Measurements from ENCODE around the gene THTPA.

DNA sequence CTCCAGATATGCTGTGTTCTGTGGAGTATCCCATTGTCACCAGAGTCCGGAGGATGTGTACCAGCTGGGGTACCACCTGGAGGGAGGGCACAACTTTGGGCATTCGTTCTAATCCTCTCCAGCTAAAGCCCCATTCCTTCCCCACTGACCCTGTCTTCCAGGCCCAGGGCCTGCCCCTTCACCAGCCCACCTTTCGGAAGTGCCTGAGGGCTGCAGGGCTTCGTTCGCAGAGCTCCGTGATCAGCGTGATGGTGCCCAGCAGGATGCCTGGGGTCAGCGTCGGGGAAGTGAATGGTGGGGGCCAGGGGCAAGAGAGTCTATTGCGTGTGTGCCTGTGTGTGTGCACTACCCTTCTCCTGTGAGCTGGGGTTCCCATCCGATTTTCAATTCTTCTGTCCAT is 9.6 kb downstream of the THTPA start:
- TF ChIP-seq, protein P1, sequence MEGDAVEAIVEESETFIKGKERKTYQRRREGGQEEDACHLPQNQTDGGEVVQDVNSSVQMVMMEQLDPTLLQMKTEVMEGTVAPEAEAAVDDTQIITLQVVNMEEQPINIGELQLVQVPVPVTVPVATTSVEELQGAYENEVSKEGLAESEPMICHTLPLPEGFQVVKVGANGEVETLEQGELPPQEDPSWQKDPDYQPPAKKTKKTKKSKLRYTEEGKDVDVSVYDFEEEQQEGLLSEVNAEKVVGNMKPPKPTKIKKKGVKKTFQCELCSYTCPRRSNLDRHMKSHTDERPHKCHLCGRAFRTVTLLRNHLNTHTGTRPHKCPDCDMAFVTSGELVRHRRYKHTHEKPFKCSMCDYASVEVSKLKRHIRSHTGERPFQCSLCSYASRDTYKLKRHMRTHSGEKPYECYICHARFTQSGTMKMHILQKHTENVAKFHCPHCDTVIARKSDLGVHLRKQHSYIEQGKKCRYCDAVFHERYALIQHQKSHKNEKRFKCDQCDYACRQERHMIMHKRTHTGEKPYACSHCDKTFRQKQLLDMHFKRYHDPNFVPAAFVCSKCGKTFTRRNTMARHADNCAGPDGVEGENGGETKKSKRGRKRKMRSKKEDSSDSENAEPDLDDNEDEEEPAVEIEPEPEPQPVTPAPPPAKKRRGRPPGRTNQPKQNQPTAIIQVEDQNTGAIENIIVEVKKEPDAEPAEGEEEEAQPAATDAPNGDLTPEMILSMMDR (IDR thresholded peaks at IDR 0.05), result no peak
- TF ChIP-seq POLR2A (IDR thresholded peaks at IDR 0.05) (no peak), EP300 (IDR thresholded peaks at IDR 0.05) (no peak)
